HCT116 (cell line): ENCODE measurements around the gene ANKRD13C.

Experiments
- EGR1 ChIP-seq: IDR thresholded peaks from 2 replicates; pipeline ENCODE4 v1.6.1; 2012; ENCODE audit warnings: low read depth
- EZH2 ChIP-seq: fragments of 200-600 bp; sonication (generic); IDR thresholded peaks from 2 replicates; pipeline ENCODE4 v1.6.1; 2017; ENCODE audit warnings: antibody characterized with exemption, mixed run types
- EZH2phosphoT487 ChIP-seq: fragments of 200-600 bp; IDR thresholded peaks from 2 replicates; pipeline ENCODE4 v1.6.1; 2018; ENCODE audit warnings: antibody characterized with exemption, borderline replicate concordance
- MAX ChIP-seq: IDR thresholded peaks from 2 replicates; pipeline ENCODE4 v1.6.1; 2012
- POLR2A ChIP-seq: IDR thresholded peaks from 2 replicates; pipeline ENCODE4 v1.7.0; 2011; ENCODE audit warnings: borderline replicate concordance; ENCODE audit not compliant: insufficient read depth, insufficient read length; ENCODE audit errors: extremely low read depth
- POLR2AphosphoS5 ChIP-seq: IDR thresholded peaks from 2 replicates; pipeline ENCODE4 v1.6.1; 2011; ENCODE audit warnings: mild to moderate bottlenecking, low read depth, low read length, moderate library complexity
- SIN3A ChIP-seq: IDR thresholded peaks from 2 replicates; pipeline ENCODE4 v1.6.1; 2012; ENCODE audit warnings: low read depth
- SP1 ChIP-seq: IDR thresholded peaks from 2 replicates; pipeline ENCODE4 v1.6.1; 2012; ENCODE audit warnings: low read depth
- SRF ChIP-seq: IDR thresholded peaks from 2 replicates; pipeline ENCODE4 v1.6.1; 2012; ENCODE audit warnings: low read depth
- YY1 ChIP-seq: IDR thresholded peaks from 2 replicates; pipeline ENCODE4 v1.6.1; 2011; ENCODE audit warnings: low read length, low read depth, moderate library complexity, mild to moderate bottlenecking; ENCODE audit not compliant: insufficient replicate concordance; ENCODE audit errors: extremely low read depth
- ZFX ChIP-seq: fragments of 450-650 bp; IDR thresholded peaks from 2 replicates; pipeline ENCODE4 v1.6.1; 2017
- TF ChIP-seq, protein P1 (sequence below), 3 experiments: fragments of 200-600 bp in 1 of 3; sonication (generic) in 1 of 3; IDR thresholded peaks in 2 of 3; conservative IDR thresholded peaks in 1 of 3; 2 replicates each; pipeline ENCODE4 v1.5.1; 2012 to 2017; ENCODE audit warnings: low read depth in 2 of 3, low read length in 2 of 3, antibody characterized with exemption in 1 of 3, borderline replicate concordance in 1 of 3, control low read depth in 1 of 3, mild to moderate bottlenecking in 1 of 3, mixed read lengths in 1 of 3, mixed run types in 1 of 3, moderate library complexity in 1 of 3; ENCODE audit not compliant: insufficient read depth in 1 of 3
- TF ChIP-seq, protein P2 (sequence below): IDR thresholded peaks from 2 replicates; pipeline ENCODE4 v1.6.1; 2012; ENCODE audit warnings: low read depth
- TF ChIP-seq, protein P3 (sequence below): IDR thresholded peaks from 2 replicates; pipeline ENCODE4 v1.6.1; 2012

DNA sequence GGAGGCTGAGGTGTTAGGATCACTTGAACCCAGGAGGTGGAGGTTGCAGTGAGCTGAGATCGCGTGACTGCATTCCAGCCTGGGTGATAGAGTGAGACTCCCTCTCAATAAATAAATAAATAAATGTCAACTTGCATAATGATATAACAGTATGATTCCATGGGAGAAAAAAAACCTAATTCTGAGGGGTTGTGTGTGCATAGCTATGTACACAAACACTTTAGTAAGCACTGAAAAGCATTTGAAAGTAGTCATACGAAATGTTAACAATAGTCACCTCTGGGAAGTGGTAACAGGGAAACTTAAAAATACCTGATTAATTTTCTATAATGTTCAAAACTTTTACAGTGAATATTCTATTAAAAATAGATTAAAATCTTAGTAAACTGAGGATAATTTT lies 43.2 kb downstream of the ANKRD13C start:
- TF ChIP-seq, protein P1, sequence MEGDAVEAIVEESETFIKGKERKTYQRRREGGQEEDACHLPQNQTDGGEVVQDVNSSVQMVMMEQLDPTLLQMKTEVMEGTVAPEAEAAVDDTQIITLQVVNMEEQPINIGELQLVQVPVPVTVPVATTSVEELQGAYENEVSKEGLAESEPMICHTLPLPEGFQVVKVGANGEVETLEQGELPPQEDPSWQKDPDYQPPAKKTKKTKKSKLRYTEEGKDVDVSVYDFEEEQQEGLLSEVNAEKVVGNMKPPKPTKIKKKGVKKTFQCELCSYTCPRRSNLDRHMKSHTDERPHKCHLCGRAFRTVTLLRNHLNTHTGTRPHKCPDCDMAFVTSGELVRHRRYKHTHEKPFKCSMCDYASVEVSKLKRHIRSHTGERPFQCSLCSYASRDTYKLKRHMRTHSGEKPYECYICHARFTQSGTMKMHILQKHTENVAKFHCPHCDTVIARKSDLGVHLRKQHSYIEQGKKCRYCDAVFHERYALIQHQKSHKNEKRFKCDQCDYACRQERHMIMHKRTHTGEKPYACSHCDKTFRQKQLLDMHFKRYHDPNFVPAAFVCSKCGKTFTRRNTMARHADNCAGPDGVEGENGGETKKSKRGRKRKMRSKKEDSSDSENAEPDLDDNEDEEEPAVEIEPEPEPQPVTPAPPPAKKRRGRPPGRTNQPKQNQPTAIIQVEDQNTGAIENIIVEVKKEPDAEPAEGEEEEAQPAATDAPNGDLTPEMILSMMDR (IDR thresholded peaks at IDR 0.05 in 2 of 3, conservative IDR thresholded peaks at IDR 0.05 in 1 of 3; ENCODE audit: borderline replicate concordance in 1 of 3, insufficient read depth in 1 of 3, low read depth in 2 of 3, low read length in 2 of 3): no peak
- TF ChIP-seq POLR2A (no peak), EZH2 (no peak), MAX (no peak), SP1 (no peak), POLR2AphosphoS5 (no peak), SIN3A (no peak), SRF (no peak), YY1 (no peak), EGR1 (no peak), EZH2phosphoT487 (no peak), ZFX (no peak)
- TF ChIP-seq, protein P2, sequence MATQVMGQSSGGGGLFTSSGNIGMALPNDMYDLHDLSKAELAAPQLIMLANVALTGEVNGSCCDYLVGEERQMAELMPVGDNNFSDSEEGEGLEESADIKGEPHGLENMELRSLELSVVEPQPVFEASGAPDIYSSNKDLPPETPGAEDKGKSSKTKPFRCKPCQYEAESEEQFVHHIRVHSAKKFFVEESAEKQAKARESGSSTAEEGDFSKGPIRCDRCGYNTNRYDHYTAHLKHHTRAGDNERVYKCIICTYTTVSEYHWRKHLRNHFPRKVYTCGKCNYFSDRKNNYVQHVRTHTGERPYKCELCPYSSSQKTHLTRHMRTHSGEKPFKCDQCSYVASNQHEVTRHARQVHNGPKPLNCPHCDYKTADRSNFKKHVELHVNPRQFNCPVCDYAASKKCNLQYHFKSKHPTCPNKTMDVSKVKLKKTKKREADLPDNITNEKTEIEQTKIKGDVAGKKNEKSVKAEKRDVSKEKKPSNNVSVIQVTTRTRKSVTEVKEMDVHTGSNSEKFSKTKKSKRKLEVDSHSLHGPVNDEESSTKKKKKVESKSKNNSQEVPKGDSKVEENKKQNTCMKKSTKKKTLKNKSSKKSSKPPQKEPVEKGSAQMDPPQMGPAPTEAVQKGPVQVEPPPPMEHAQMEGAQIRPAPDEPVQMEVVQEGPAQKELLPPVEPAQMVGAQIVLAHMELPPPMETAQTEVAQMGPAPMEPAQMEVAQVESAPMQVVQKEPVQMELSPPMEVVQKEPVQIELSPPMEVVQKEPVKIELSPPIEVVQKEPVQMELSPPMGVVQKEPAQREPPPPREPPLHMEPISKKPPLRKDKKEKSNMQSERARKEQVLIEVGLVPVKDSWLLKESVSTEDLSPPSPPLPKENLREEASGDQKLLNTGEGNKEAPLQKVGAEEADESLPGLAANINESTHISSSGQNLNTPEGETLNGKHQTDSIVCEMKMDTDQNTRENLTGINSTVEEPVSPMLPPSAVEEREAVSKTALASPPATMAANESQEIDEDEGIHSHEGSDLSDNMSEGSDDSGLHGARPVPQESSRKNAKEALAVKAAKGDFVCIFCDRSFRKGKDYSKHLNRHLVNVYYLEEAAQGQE: no peak
- TF ChIP-seq, protein P3, sequence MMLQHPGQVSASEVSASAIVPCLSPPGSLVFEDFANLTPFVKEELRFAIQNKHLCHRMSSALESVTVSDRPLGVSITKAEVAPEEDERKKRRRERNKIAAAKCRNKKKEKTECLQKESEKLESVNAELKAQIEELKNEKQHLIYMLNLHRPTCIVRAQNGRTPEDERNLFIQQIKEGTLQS: no peak
